Posterior vena cava (tissue), 2 donors: ENCODE results near the gene MATN4. TPM values are rescaled to one million over a fixed set of nuclear protein-coding genes. Genes with fewer than 3 reads are reported as not detected.
"Not testable (repeated sequence)": the region's sequence is repeated elsewhere in the genome, so short reads cannot be mapped to it uniquely, and the experiment has no call there.

Experiments used
- DNase-seq: peaks from one replicate; pipeline ENCODE4 v3.0.0-alpha.2; 2020; ENCODE audit warnings: low spot score
- intact Hi-C, 2 donors: fragments of 100-400 bp; cut with DNase I; formaldehyde crosslinking; loops; one replicate each; pipeline versions ENCODE4 v1.14.1 to v1.14.2; 2022 to 2023
- long read RNA-seq, 2 donors: library from polyadenylated mRNA; unstranded; transcript quantifications; one replicate each; pipeline ENCODE4 v2.0.0, GENCODE V29; 2020 to 2021
- total RNA-seq, 2 donors: library from RNA; stranded (reverse); fragmentation: NEBNext Ultra II Directional; extraction: Animal tissue kit (Norgen Biotek cat#: 25700); gene quantifications; one replicate each; pipeline ENCODE4 v1.2.1, GENCODE V29; 2021
- donor health status: DM: yes; HTN: yes; CAD: no.
- donor health status: DM: yes; HTN: yes; CAD: no.

MATN4 gene
- under 1 TPM; 0.29 to 0.56 TPM for total RNA-seq
- long read RNA-seq, donor 1, partial matches to known transcripts, result 0 of 3 reads
- long read RNA-seq, donor 1, other reads (novel, unspliced or antisense), result 3 of 3 reads
- long read RNA-seq, donor 2, partial matches to known transcripts, result 0 of 5 reads
- long read RNA-seq, donor 2, other reads (novel, unspliced or antisense), result 3 of 5 reads

- no peak for DNase-seq
- intact Hi-C loops, result no loop called here
Measured at GRCh38 chr20:45308117-45308778, at the start of gene MATN4. Gene MATN4, minus strand, starts transcription at chr20:45308299. Its CDS starts 2,717 bp downstream, at chr20:45305582.

- intact Hi-C loops, result no loop called here
- peak; percentile 35 for DNase-seq
Measured at GRCh38 chr20:45355209-45356084, 47.3 kb upstream of the MATN4 start.

GRCh38 chr20:45354423-45355208 lies 46.5 kb upstream of the MATN4 start:
- intact Hi-C loops, result no loop called here
- peak; percentile 0 for DNase-seq

- intact Hi-C loops, result no loop called here
- DNase-seq, result peak; percentile 3
Measured at GRCh38 chr20:45353746-45354145, 45.6 kb upstream of the MATN4 start.

- DNase-seq, result no peak
- intact Hi-C loops, result no loop called here
Measured at GRCh38 chr20:45352729-45353128, 44.6 kb upstream of the MATN4 start.

GRCh38 chr20:45350795-45351194 lies 42.7 kb upstream of the MATN4 start:
- intact Hi-C loops, result not testable (repeated sequence)

GRCh38 chr20:45350217-45350616 lies 42.1 kb upstream of the MATN4 start:
- intact Hi-C loops, result no loop called here
- DNase-seq, result no peak

More at GRCh38 chr20:45350795-45351194, 42.7 kb upstream of the MATN4 start:
- DNase-seq, result peak; percentile 24

- intact Hi-C loops, result no loop called here
- peak; percentile 88 for DNase-seq
Measured at GRCh38 chr20:45347936-45348778, 40.1 kb upstream of the MATN4 start, which contains the start of gene SDC4. Gene SDC4, minus strand, starts transcription at chr20:45348424. Its CDS starts 40 bp downstream, at chr20:45348384.

GRCh38 chr20:45347297-45347935 lies 39.3 kb upstream of the MATN4 start:
- DNase-seq, result peak; percentile 72
- intact Hi-C loops, result no loop called here

GRCh38 chr20:45346851-45347250 lies 38.8 kb upstream of the MATN4 start:
- intact Hi-C loops, result no loop called here
- peak; percentile 2 for DNase-seq

GRCh38 chr20:45346291-45346718 lies 38.2 kb upstream of the MATN4 start:
- intact Hi-C loops, result no loop called here
- DNase-seq, result peak; percentile 17

- peak; percentile 74 for DNase-seq
- intact Hi-C loops, result no loop called here
Measured at GRCh38 chr20:45345104-45345936, 37.2 kb upstream of the MATN4 start.

- intact Hi-C loops, result no loop called here
- peak; percentile 86 for DNase-seq
Measured at GRCh38 chr20:45344168-45344860, 36.2 kb upstream of the MATN4 start.

GRCh38 chr20:45343532-45344167 lies 35.6 kb upstream of the MATN4 start:
- DNase-seq, result peak; percentile 34
- intact Hi-C loops, result no loop called here

- intact Hi-C loops, result no loop called here
- DNase-seq, result no peak
Measured at GRCh38 chr20:45342855-45343531, 34.9 kb upstream of the MATN4 start.
